A549 (cell line): Measurements from ENCODE around the gene WHRN. TPM values are rescaled to one million over a fixed set of nuclear protein-coding genes. Genes with fewer than 3 reads are reported as not detected.

ENCODE experiments used
- ATAC-seq, 2 experiments: fragments of 200-7000 bp in 1 of 2; fragments of >200 bp in 1 of 2; cut with Nextera tagmentation in 1 of 2; cut with Tn5 transposase in 1 of 2; 3 replicates each; pipeline versions ENCODE4 v1.8.0 to v1.9.1; 2018 to 2020; ENCODE audit warnings: mild to moderate bottlenecking in 1 of 2, moderate library complexity in 1 of 2
- CTCF ChIA-PET: fragments of 300-600 bp; sonication (Branson Sonifier 250); formaldehyde crosslinking; extraction: SDS; loops from one replicate; lab custom pipeline; 2021; ENCODE audit warnings: antibody characterized with exemption, inconsistent platforms; lab: Yijun Ruan, JAX
- POLR2A ChIA-PET: fragments of 350-600 bp; formaldehyde crosslinking; extraction: SDS; loops from one replicate; lab custom pipeline; 2021; ENCODE audit warnings: antibody characterized with exemption, inconsistent platforms; lab: Yijun Ruan, JAX
- DNase-seq, 2 experiments: peaks; one replicate each; pipeline versions ENCODE4 v3.0.0 to v3.0.0-alpha.2; 2011 to 2016; ENCODE audit warnings: low read depth in 1 of 2, low spot score in 1 of 2
- FAIRE-seq: peaks from 2 replicates; lab custom pipeline; 2011; peaks lifted over from hg19 to GRCh38; lab: Jason Lieb, UNC
- H3K27ac ChIP-seq, 2 experiments: fragments of >200 bp; sonication (Bioruptor Twin); formaldehyde crosslinking; 3 replicates each; pipeline ENCODE4 v1.5.1; 2016 to 2017
- H3K4me1 ChIP-seq: fragments of >200 bp; sonication (Bioruptor Twin); formaldehyde crosslinking; 3 replicates; pipeline ENCODE4 v1.6.1; 2016
- H3K4me2 ChIP-seq: fragments of >200 bp; sonication (Bioruptor Twin); formaldehyde crosslinking; 3 replicates; pipeline ENCODE4 v1.6.1; 2016
- H3K4me3 ChIP-seq: fragments of >200 bp; sonication (Bioruptor Twin); formaldehyde crosslinking; 3 replicates; pipeline ENCODE4 v1.5.1; 2016
- H3K9me3 ChIP-seq: fragments of >200 bp; sonication (Bioruptor Twin); formaldehyde crosslinking; 3 replicates; pipeline ENCODE4 v1.6.1; 2016
- BCL3 ChIP-seq: fragments of >200 bp; sonication (Bioruptor Twin); formaldehyde crosslinking; IDR thresholded peaks from 3 replicates; pipeline ENCODE4 v1.6.1; 2016
- CEBPB ChIP-seq, 2 experiments: fragments of >200 bp in 1 of 2; sonication (Bioruptor Twin) in 1 of 2; formaldehyde crosslinking in 1 of 2; IDR thresholded peaks; 2 replicates each; pipeline ENCODE4 v1.6.1; 2012 to 2016
- CHD2 ChIP-seq: fragments of 150-350 bp; IDR thresholded peaks from 2 replicates; pipeline ENCODE4 v1.6.1; 2014; ENCODE audit warnings: low read length; ENCODE audit not compliant: partially characterized antibody
- CHD4 ChIP-seq: fragments of 200-600 bp; sonication (generic); IDR thresholded peaks from 2 replicates; pipeline ENCODE4 v1.6.1; 2016; ENCODE audit warnings: antibody characterized with exemption, mild to moderate bottlenecking, borderline replicate concordance
- ESRRA ChIP-seq: fragments of 150-350 bp; IDR thresholded peaks from 2 replicates; pipeline ENCODE4 v1.6.1; 2014; ENCODE audit warnings: mild to moderate bottlenecking, low read length, borderline replicate concordance
- FOSL2 ChIP-seq, 2 experiments: fragments of 450-650 bp in 1 of 2; fragments of >200 bp in 1 of 2; sonication (Bioruptor Twin) in 1 of 2; formaldehyde crosslinking; IDR thresholded peaks; 2 replicates each; pipeline versions ENCODE4 v1.5.0 to v1.6.1; 2016 to 2020; ENCODE audit warnings: mild to moderate bottlenecking in 1 of 2, moderate library complexity in 1 of 2
- HDAC2 ChIP-seq: fragments of 200-600 bp; sonication (generic); IDR thresholded peaks from 2 replicates; pipeline ENCODE4 v1.6.1; 2016
- HES2 ChIP-seq: fragments of >200 bp; sonication (Bioruptor Twin); formaldehyde crosslinking; IDR thresholded peaks from 2 replicates; pipeline ENCODE4 v1.6.1; 2016
- HEYL ChIP-seq: fragments of 250-450 bp; sonication (Bioruptor Pico); IDR thresholded peaks from 2 replicates; pipeline ENCODE4 v1.8.0; 2021; ENCODE audit warnings: mild to moderate bottlenecking, moderate library complexity
- HOXB13 ChIP-seq: fragments of 250-450 bp; sonication (Bioruptor Pico); IDR thresholded peaks from 2 replicates; pipeline ENCODE4 v1.5.0; 2020; ENCODE audit warnings: low read depth, mild to moderate bottlenecking, moderate library complexity
- HOXB5 ChIP-seq: fragments of 250-450 bp; sonication (Bioruptor Pico); IDR thresholded peaks from 2 replicates; pipeline ENCODE4 v1.5.0; 2020; ENCODE audit warnings: mild to moderate bottlenecking, moderate library complexity
- JUN ChIP-seq, 2 experiments: fragments of >200 bp; sonication (Bioruptor Twin); formaldehyde crosslinking; IDR thresholded peaks; 2 replicates in 1 of 2; 3 replicates in 1 of 2; pipeline ENCODE4 v1.6.1; 2016 to 2017
- JUNB ChIP-seq: fragments of >200 bp; sonication (Bioruptor Twin); formaldehyde crosslinking; IDR thresholded peaks from 2 replicates; pipeline ENCODE4 v1.6.1; 2016
- KDM5A ChIP-seq: fragments of 200-600 bp; sonication (generic); IDR thresholded peaks from 2 replicates; pipeline ENCODE4 v1.6.1; 2016; ENCODE audit warnings: antibody characterized with exemption, mild to moderate bottlenecking
- MAFK ChIP-seq: fragments of 450-650 bp; IDR thresholded peaks from 2 replicates; pipeline ENCODE4 v1.6.1; 2014; ENCODE audit not compliant: partially characterized antibody
- MAZ ChIP-seq: fragments of 150-350 bp; IDR thresholded peaks from 2 replicates; pipeline ENCODE4 v1.6.1; 2014; ENCODE audit warnings: antibody characterized with exemption, low read depth, low read length, borderline replicate concordance
- MYC ChIP-seq: IDR thresholded peaks from 2 replicates; pipeline ENCODE4 v1.6.1; 2012; ENCODE audit warnings: mild to moderate bottlenecking, inconsistent platforms, low read length, improper control_type of control experiment, borderline replicate concordance
- NFE2L2 ChIP-seq: fragments of 150-350 bp; conservative IDR thresholded peaks from 2 replicates; pipeline ENCODE4 v1.6.1; 2014; ENCODE audit warnings: low read length
- NR3C1 ChIP-seq: fragments of >200 bp; sonication (Bioruptor Twin); formaldehyde crosslinking; IDR thresholded peaks from 3 replicates; pipeline ENCODE4 v1.6.1; 2017
- PBX3 ChIP-seq: IDR thresholded peaks from 2 replicates; pipeline ENCODE4 v1.6.1; 2012
- POLR2A ChIP-seq: IDR thresholded peaks from 2 replicates; pipeline ENCODE4 v1.6.1; 2012; ENCODE audit warnings: mild to moderate bottlenecking, low read length
- POLR2AphosphoS2 ChIP-seq: conservative IDR thresholded peaks from 2 replicates; pipeline ENCODE4 v1.6.1; 2012; ENCODE audit warnings: low read length, improper control_type of control experiment, inconsistent platforms
- RAD21 ChIP-seq, 2 experiments: fragments of >200 bp in 1 of 2; sonication (Bioruptor Twin) in 1 of 2; formaldehyde crosslinking in 1 of 2; IDR thresholded peaks in 1 of 2; conservative IDR thresholded peaks in 1 of 2; 2 replicates in 1 of 2; 3 replicates in 1 of 2; pipeline ENCODE4 v1.6.1; 2012 to 2018; ENCODE audit warnings: inconsistent platforms in 1 of 2
- RARB ChIP-seq: fragments of 250-450 bp; sonication (Bioruptor Pico); IDR thresholded peaks from 2 replicates; pipeline ENCODE4 v1.8.0; 2021; ENCODE audit warnings: mild to moderate bottlenecking, moderate library complexity
- RCOR1 ChIP-seq: fragments of 150-350 bp; IDR thresholded peaks from 2 replicates; pipeline ENCODE4 v1.6.1; 2014; ENCODE audit warnings: antibody characterized with exemption, low read length, low read depth
- RFX5 ChIP-seq: fragments of 450-650 bp; IDR thresholded peaks from 2 replicates; pipeline ENCODE4 v1.7.1; 2014; ENCODE audit warnings: antibody characterized with exemption, mild to moderate bottlenecking, moderate library complexity
- USF2 ChIP-seq: fragments of 450-650 bp; IDR thresholded peaks from 2 replicates; pipeline ENCODE4 v1.6.1; 2014; ENCODE audit warnings: antibody characterized with exemption
- ZC3H11A ChIP-seq: fragments of 450-650 bp; IDR thresholded peaks from 2 replicates; pipeline ENCODE4 v1.6.1; 2014; ENCODE audit warnings: antibody characterized with exemption, mild to moderate bottlenecking
- ZFP36 ChIP-seq: fragments of 450-650 bp; IDR thresholded peaks from 2 replicates; pipeline ENCODE4 v1.6.1; 2014; ENCODE audit warnings: borderline replicate concordance; ENCODE audit not compliant: partially characterized antibody
- ZSCAN20 ChIP-seq: fragments of 250-450 bp; sonication (Bioruptor Pico); IDR thresholded peaks from 2 replicates; pipeline ENCODE4 v1.8.0; 2022; ENCODE audit warnings: mild to moderate bottlenecking, moderate library complexity
- WGBS: methylation state at CpG from one replicate; pipeline ENCODE4 v1.1.6; 2017; ENCODE audit errors: missing lambda C conversion rate; 5-methylcytosine and 5-hydroxymethylcytosine counted together
- polyA plus RNA-seq, 4 experiments: library from polyadenylated mRNA; depleted of rRNA in 3 of 4; stranded (reverse); fragments of >200 nt; fragmentation: RNase III in 1 of 4; extraction: RNeasy Plus Mini Kit Qiagen cat#74134 plus additional on column Dnase treatment in 1 of 4; gene quantifications; 2 replicates in 3 of 4; 3 replicates in 1 of 4; pipeline ENCODE4 v1.2.3, GENCODE V29; 2011 to 2017

The WHRN gene
- polyA plus RNA-seq, 2 of the 4 experiments (the other 2 are of a cell fraction), result 1.2 to 3.2 TPM

GRCh38 chr9:114474425-114474824 lies 30.8 kb downstream of the WHRN start:
- Histone ChIP-seq H3K9me3 (no peaks in the 10 kb centered on the region), H3K27ac (no peak overlapping the region), H3K4me1 (no peaks in the 10 kb centered on the region), H3K4me3 (no peak overlapping the region), H3K4me2 (no peak overlapping the region)
- no peak for ATAC-seq
- TF ChIP-seq NR3C1 (no peak), ESRRA (no peak), ZFP36 (peak; percentile 13)
- WGBS, result 78% methylated on average over 1 of the region's 1 CpG
- no peak for FAIRE-seq
- DNase-seq, result no peak
- ChIA-PET CTCF (interaction anchor here (0.8 to 7.1 kb wide), 6 partner anchors 12 to 179 kb away, joined by 3 to 56 read pairs (median 4); no protein-coding TSS in a partner anchor), POLR2A (no interaction called here)

GRCh38 chr9:114473447-114473801 lies 31.8 kb downstream of the WHRN start:
- ChIA-PET POLR2A (no interaction called here), CTCF (interaction anchor here (1.0 to 7.1 kb wide), 6 partner anchors 13 to 180 kb away, joined by 3 to 56 read pairs (median 4); no protein-coding TSS in a partner anchor)
- H3K4me1 ChIP-seq, result no peaks in the 10 kb centered on the region
- no peak overlapping the region for H3K27ac ChIP-seq
- WGBS, result 82% methylated on average over 3 of the region's 3 CpGs
- no peak for FAIRE-seq
- H3K9me3 ChIP-seq, result no peaks in the 10 kb centered on the region
- no peak overlapping the region for H3K4me2 ChIP-seq
- no peak for ATAC-seq
- no peak overlapping the region for H3K4me3 ChIP-seq
- no peak for DNase-seq
- no peak for TF ChIP-seq HES2
- no peak for TF ChIP-seq ZC3H11A
- TF ChIP-seq RCOR1, result no peak
- no peak for TF ChIP-seq JUN (IDR thresholded peaks at IDR 0.05)
- TF ChIP-seq USF2, result no peak
- no peak for TF ChIP-seq JUNB
- no peak for TF ChIP-seq CEBPB (IDR thresholded peaks at IDR 0.05)
- TF ChIP-seq RFX5, result no peak
- no peak for TF ChIP-seq RAD21 (conservative IDR thresholded peaks at IDR 0.05 in 1 of 2, IDR thresholded peaks at IDR 0.05 in 1 of 2)
- no peak for TF ChIP-seq POLR2AphosphoS2
- TF ChIP-seq MYC, result no peak
- no peak for TF ChIP-seq BCL3
- TF ChIP-seq HOXB5 (CRISPR knock-in tag), result no peak
- no peak for TF ChIP-seq CHD2
- no peak for TF ChIP-seq RARB (CRISPR knock-in tag)
- TF ChIP-seq ESRRA, result no peak
- no peak for TF ChIP-seq HOXB13 (CRISPR knock-in tag)
- TF ChIP-seq ZSCAN20, result no peak
- TF ChIP-seq NFE2L2, result no peak

GRCh38 chr9:114472765-114473446 lies 32.4 kb downstream of the WHRN start:
- no peaks in the 10 kb centered on the region for H3K9me3 ChIP-seq
- WGBS, result 66% methylated on average over 12 of the region's 12 CpGs
- ChIA-PET POLR2A (no interaction called here), CTCF (interaction anchor here (1.1 to 7.1 kb wide), 5 partner anchors 14 to 181 kb away, joined by 3 to 56 read pairs (median 5); no protein-coding TSS in a partner anchor)
- DNase-seq (no peak), FAIRE-seq (no peak), ATAC-seq (no peak)
- no peaks in the 10 kb centered on the region for H3K4me1 ChIP-seq
- H3K27ac ChIP-seq, result no peak overlapping the region
- H3K4me3 ChIP-seq, result no peak overlapping the region
- no peak overlapping the region for H3K4me2 ChIP-seq
- TF ChIP-seq MAFK (no peak), KDM5A (no peak), NFE2L2 (no peak), MAZ (no peak), HEYL (CRISPR knock-in tag) (no peak), PBX3 (no peak), HDAC2 (no peak), FOSL2 (IDR thresholded peaks at IDR 0.05) (no peak), FOSL2 (CRISPR knock-in tag; IDR thresholded peaks at IDR 0.05) (no peak), RCOR1 (no peak), CHD4 (no peak), POLR2A (no peak), USF2 (no peak)
